ENCODE measurements around the gene EMC6. TPM values are rescaled to one million over a fixed set of nuclear protein-coding genes. Genes with fewer than 3 reads are reported as not detected.
"Not testable (repeated sequence)": the region's sequence is repeated elsewhere in the genome, so short reads cannot be mapped to it uniquely, and the experiment has no call there.

EMC6 gene
- total and polyA plus RNA-seq, 11 donors: 24.2 to 190 (median 52.1) TPM

- DNase-seq (no peak), ATAC-seq (no peak)
- no peak overlapping the region for H3K4me3 ChIP-seq
- no peaks in the 10 kb centered on the region for H3K27me3 ChIP-seq
- H3K27ac ChIP-seq: no peak overlapping the region
- H3K4me1 ChIP-seq: peaks cover 0 to 10% (median 0%) of the 10 kb centered on the region in 12 donors
- no peaks in the 10 kb centered on the region for H3K36me3 ChIP-seq
- no peaks in the 10 kb centered on the region for H3K9me3 ChIP-seq
- intact Hi-C loops (cut with DNase I): no loop called here
- 84 to 88% (median 85%) methylated on average over 20 of the region's 20 CpGs for WGBS, 4 donors
- no peak for TF ChIP-seq POLR2A (IDR thresholded peaks at IDR 0.05)
- TF ChIP-seq CTCF (IDR thresholded peaks at IDR 0.05): no peak
Measured at GRCh38 chr17:3704931-3705717, 36.5 kb downstream of the EMC6 start.

- H3K27me3 ChIP-seq; H3K27ac ChIP-seq; intact Hi-C loops (cut with DNase I); DNase-seq; H3K36me3 ChIP-seq; ATAC-seq; H3K4me3 ChIP-seq; H3K9me3 ChIP-seq: not testable (repeated sequence)
- WGBS, 4 donors: 85 to 100% (median 96%) methylated on average over 1 of the region's 1 CpG
- H3K4me1 ChIP-seq: peaks cover 0 to 13% (median 0%) of the 10 kb centered on the region in 12 donors
Measured at GRCh38 chr17:3705718-3705984, 37.0 kb downstream of the EMC6 start.

- Histone ChIP-seq H3K27me3 (no peaks in the 10 kb centered on the region), H3K4me1 (peaks cover 0 to 38% (median 0%) of the 10 kb centered on the region in 12 donors), H3K9me3 (no peaks in the 10 kb centered on the region), H3K36me3 (peaks cover 0 to 20% (median 11%) of the 10 kb centered on the region in 9 donors), H3K27ac (no peak overlapping the region), H3K4me3 (no peak overlapping the region)
- ATAC-seq: no peak
- TF ChIP-seq POLR2A (IDR thresholded peaks at IDR 0.05): no peak
- no peak for TF ChIP-seq CTCF (IDR thresholded peaks at IDR 0.05)
- intact Hi-C loops (cut with DNase I): no loop called here
- 63 to 75% (median 68%) methylated on average over 3 of the region's 3 CpGs for WGBS, 4 donors
- DNase-seq: no peak
Measured at GRCh38 chr17:3708366-3708765, 39.8 kb downstream of the EMC6 start.

GRCh38 chr17:3710951-3711383, 42.4 kb downstream of the EMC6 start:
- WGBS, 4 donors: 72 to 82% (median 75%) methylated on average over 5 of the region's 5 CpGs
- Histone ChIP-seq H3K36me3 (peaks cover 4 to 45% (median 33%) of the 10 kb centered on the region in 9 donors), H3K27ac (peak overlapping the region in 1 of 12 donors; percentile 68), H3K4me1 (peaks cover 0 to 38% (median 0%) of the 10 kb centered on the region in 12 donors), H3K27me3 (no peaks in the 10 kb centered on the region), H3K4me3 (no peak overlapping the region), H3K9me3 (no peaks in the 10 kb centered on the region)
- no peak for DNase-seq
- intact Hi-C loops (cut with DNase I): no loop called here
- TF ChIP-seq CTCF (IDR thresholded peaks at IDR 0.05) (no peak), POLR2A (IDR thresholded peaks at IDR 0.05) (no peak)
- ATAC-seq: peak in 3 of 4 donors; percentile 22 to 42 (median 36)
